ENCODE results near the gene LMX1A.

The LMX1A gene

GRCh38 chr1:165259236-165259635 is 97.3 kb downstream of the LMX1A start:
- peak in 1 of 2 experiments; percentile 55 for DNase-seq

DNA sequence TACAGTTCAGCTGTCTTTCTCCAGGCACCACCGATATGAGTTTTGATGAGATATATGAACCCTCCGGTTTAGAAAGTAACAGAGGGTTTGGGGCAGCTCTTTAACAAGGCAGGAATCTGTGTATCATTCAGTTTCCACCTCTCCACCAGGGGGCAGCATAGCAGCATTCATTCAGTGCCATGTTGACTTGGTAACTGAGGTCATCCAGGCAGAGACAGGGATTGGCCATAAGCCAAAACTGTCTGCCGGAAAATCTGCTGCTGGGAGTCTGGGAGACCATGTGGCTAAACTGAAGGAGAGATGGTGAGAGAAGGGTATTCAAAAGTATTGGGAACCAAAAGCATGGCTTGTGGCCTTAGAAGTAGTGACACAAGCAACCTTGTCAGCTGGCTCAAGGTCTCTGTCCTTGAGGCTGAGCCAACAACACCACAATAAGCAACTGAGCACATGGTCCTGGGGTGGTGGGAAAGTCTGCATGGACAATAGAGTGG is 98.5 kb downstream of the LMX1A start:
- peak; percentile 90 to 95 for DNase-seq

DNA sequence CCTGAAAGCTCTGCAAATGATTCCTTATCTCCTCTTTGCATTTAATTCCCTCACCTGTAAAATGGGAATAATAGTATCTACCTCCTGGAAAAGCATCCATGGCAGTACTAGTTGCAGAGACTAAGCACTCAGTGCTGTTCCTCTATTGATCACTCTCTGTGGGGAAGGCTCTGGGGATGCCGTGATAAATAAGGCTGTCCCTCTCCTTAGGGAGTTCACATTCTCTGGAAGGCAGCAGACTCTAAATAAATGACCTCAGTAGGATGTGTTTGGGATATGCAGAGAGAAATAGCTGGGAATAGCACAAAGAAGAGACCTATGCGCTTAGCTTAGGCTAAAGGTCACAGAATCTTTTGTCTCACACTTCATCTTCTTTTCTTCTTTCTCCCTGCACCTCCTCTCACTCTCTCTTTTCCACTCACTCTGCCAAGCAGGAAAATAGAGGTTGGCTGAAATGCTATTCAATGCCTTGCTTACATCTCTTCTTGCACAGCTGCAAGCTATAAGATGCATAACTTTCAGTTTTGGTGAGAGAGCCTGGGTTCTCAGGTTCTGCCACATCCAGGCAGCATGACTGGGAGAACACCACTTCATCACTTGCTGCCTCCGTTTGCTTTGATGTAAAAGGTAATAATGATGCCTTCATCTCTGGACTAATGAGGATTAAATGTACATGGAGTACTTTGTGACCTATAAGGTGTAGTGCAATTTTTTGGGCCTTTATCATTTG is 101.5 kb downstream of the LMX1A start:
- no peak for DNase-seq

DNA sequence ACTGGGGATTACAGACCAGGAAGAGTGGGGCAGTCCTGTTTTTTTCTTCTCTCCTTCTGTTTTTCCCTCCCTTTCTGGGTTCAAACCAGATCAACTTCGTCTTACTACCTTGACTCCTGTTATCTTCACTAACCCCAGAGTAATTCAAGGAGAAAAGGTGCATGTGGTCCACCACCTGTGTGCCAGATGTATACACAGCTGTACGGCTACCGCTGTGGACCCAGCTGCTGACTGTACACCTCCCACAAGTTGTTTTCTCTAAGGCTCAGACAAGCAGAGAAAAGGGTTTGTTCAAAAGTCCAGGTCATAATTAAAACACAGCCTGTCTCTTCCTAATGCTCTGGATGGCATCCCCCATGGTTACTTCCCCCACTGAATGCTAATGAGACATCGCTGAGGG is 102.1 kb downstream of the LMX1A start:
- DNase-seq, result peak in 1 of 2 experiments; percentile 20

- DNase-seq, result no peak
These were observed 102.7 kb downstream of the LMX1A start for GRCh38 chr1:165253818-165254254.

DNA sequence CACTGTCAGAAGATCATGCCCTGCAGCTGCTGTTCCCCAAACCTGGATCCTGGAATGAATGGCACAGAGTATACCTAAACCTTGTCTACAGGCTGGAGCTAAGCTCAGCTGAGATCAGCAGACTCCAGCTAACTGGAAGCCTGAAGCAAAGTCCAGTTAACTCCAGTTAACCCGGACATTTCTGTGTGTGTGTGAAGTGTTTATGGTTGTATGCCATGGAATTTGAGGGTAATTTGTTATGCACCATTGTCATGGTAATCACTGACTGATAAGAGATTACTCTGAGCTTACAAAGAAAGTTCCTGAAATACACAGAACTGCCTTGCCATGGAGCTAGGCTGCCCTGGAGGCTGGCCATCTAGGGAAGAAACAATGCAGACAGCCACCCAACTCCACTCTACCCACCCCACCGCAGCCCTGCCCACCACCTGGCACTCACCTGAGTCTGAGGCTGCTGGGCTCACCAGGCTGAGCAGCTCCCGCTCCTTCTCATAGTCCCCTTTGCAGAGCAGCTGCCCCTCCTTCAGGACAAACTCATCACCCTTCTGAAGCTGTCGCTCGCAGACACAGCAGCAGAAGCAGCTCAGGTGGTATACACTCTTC is 107.4 kb downstream of the LMX1A start:
- DNase-seq, result no peak

DNA sequence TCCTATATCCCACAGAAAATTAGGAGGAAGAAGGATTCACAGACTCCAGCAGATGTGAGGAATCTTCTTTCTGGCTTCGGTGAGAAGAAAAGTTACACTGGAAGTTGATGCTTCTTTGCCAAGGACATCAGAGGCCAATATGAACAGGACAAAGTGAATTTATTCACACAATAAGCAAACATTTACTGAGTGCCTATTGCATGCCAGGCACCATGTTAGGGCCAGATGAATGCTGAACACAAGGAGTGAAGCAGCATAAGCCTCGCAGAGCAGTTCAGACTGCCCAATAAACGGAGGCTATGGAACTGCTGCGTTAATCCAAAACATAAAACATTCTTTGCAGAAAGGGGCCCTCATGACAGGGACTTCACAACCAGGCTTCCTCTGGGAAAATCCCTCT is 114.6 kb downstream of the LMX1A start:
- DNase-seq, result no peak

DNA sequence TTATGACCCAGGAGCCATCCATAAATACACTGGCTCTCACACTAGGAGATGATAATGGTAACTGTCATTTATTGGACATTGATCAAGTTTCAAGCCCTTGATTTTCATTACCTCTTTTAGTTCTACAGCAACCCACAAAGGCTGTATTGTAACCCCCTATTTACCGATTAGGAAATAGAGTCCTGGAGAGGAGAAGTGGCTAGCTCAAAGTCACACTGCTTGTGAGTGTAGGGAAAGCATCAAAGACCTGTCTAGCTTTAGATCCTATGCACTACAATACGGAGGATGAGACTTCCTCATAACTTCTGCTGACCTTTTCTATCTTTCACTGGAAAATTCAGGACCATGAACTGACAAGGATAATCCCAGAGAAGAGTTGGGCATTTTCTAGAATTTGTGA is 115.2 kb downstream of the LMX1A start:
- no peak for DNase-seq

DNA sequence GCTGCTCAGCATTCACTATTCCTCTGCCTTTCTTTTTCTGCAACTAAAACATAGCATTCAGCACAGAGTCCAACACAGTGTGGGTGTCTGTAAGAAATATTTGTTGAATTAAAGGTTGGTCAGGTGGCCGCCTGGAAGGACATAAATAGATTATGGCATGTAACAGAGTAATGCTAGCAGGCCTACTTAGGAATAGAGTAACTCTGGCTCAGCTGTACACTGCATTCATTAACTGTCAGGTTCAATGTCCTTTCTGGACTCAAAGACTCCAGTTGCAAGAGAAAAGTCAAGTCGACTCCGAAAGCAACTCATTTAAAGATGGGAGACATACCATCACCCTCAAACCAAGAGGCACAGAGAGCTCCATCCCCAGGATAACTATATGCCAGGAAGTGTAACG is 116.0 kb downstream of the LMX1A start:
- DNase-seq, result no peak

GRCh38 chr1:165239873-165240272 is 116.6 kb downstream of the LMX1A start:
- DNase-seq, result no peak

DNA sequence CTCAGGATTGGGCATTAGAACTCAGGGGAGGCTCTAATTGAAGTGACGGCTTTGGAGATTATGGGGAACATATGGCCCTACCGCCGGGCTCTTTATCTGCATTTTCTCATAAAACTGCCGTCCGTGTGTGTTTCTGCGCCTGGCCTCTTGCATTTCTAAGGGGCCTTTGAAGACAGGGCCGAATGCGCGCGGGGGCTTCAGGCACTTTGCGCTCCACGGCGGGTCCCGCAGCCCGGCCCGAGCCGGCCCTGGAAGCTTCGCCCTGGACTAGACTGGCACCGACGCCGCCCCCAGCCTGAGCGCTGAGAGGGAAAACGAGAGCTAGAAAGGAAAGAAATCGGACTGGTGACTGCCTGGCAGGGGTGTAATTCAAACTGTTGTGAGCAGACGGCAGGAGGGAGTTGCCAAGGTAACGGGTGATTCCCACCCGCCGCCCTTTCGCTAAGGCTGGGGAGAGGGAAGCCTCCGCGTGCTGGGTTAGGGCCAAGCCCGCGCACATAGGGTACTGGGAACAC is 120.7 kb downstream of the LMX1A start:
- DNase-seq, result peak; percentile 91 to 95

DNA sequence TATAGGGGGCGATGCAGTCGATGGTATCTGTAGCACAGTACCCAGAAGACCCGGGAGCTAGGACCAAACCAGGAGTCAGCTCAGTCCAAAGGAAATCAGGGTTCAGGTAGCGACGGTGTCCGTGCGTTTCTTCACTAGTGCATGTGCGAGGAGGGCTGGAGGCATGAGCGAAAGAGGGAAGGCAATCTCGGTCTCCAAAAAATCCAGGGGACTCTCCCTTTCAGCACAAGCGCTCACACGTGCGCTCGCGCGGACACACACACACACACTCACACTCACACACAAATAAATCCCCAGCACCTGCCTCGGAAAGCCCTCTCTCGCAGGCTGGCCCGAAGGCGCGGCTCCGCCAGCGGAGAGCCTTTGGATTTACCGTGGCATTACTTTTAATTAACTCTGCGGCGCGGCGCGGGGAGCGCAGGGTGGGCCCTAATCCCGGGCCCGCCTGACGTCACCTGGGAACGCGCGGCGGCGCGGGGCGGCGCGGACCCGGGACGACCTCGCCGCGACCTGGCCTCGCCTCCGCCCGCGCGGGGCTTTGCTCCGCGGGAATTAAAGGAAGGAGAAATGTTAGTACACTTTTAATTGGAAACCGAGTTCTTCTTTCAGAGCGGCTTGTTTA is 121.2 kb downstream of the LMX1A start:
- DNase-seq, result peak; percentile 66 to 78

- no peak for DNase-seq
These were observed 122.4 kb downstream of the LMX1A start for GRCh38 chr1:165234149-165234548.

GRCh38 chr1:165228676-165229075 is 127.8 kb downstream of the LMX1A start:
- DNase-seq, result no peak

- no peak for DNase-seq
These were observed 128.3 kb downstream of the LMX1A start for GRCh38 chr1:165228111-165228655.

DNA sequence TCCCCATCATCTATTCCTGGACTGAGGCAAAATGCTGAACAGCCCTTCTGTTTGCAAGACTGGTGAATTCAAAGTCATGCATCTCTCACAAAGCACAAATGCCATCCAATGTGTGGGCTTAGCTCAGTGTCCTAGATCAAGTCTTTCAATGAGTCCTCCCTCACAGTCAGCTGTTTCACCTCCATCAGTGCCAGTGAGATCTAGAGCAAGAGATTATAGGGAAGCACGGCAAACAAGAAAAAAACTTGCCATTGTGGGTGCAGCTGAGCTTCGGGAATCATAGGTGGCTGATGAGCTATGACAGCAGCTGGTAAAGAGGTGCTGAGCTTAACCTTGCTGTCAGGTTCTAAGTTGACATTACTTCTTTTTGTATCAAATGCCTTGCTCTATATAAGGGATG is 130.2 kb downstream of the LMX1A start:
- DNase-seq, result no peak

DNA sequence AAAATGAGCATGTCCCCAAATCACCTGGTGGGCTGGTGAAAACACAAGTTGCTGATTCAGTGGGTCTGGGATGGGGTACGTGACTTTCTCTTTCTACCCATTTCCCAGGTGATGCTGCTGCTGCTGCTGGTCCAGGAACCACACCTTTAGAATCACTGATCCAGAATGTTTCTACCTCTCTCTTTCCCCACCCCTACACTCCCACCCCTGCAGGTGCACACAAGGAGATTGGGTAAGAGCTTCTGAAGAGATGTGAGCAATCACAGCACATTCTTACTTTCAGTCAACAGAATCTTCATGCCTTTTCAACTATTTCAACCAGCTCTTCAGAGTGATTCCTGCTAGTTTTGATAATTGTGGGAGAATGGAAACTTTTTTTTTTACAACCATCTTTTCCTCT is 130.9 kb downstream of the LMX1A start:
- no peak for DNase-seq

DNA sequence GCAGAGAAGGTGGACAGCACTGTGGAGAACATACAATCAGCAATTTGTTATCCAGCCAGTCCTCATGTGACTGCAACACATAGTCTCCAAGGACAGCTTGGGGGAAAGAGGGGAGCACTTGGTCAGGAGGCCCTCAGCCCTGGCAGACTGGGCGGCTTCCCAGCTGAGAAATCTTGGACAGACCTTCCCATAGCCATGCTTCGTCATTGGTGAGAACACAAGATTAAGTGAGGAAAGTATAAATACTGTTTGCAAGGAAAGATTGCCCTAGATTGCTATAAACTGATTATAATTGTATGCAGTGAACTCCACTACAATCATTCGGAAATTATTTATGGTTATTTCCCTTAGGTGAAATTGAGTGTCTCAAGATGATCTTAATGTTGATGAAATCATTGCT is 131.5 kb downstream of the LMX1A start:
- no peak for DNase-seq

DNA sequence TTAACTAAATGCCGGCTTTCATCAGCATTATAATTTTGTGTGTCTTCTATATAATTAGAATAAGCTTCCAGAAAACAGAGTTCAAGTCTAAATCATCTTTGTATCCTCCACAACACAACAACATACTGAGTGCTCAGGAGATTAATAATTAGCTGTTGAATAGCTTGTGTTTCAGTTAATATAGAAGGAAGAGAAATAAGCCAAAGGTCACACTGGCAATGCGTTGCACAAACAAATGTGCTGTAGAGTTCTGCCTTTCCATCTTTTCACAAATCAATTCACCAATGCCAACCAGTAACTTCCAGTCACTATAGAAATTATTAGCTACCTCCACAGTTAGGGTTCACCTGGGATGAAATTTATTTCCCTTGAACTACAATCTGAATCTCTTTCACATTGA is 132.0 kb downstream of the LMX1A start:
- no peak for DNase-seq

- DNase-seq, result no peak
These were observed 133.9 kb downstream of the LMX1A start for GRCh38 chr1:165222580-165222979.

DNA sequence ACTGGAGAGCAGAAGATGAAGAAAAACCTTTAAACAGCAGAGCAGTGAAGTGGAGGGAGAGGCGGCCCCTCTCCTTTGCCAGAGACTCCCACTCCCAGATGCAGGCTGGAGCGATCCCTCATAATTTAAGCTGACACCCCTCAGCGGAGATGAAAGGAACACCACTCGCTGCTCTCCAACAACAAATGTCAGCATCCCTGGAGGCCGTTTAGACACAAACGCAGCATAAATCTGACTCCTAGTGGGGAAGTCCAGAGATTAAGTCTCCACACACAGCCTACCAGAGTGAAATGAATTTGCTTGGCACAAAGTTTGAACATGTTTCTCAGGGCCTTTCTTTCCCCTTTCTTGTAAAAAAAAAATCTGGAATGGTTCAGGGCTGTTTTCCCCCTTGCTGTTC is 137.8 kb downstream of the LMX1A start:
- no peak for DNase-seq

DNA sequence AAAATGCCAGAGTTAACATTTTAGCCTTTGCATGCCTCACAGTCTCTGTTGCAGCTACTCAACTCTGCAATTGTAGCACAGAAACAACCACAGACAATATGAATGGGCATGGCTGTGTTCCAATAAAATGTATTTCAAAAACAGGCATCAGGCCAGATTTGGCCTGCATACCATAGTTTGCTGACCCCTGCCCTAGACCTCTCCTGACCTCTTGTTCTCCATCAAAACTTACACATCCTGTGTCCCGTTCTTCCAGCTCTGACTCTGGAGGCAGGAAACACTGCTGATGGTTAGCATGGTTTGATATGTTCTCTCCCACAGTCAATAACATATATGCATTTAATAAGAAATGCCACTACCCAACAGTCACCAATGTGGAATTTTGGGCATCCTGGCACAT is 138.6 kb downstream of the LMX1A start:
- DNase-seq, result no peak

GRCh38 chr1:165216254-165216653 is 140.3 kb downstream of the LMX1A start:
- DNase-seq, result no peak

GRCh38 chr1:165215676-165216075 is 140.8 kb downstream of the LMX1A start:
- no peak for DNase-seq
